ENCODE measurements around the gene ADGRG2.
"Not testable (repeated sequence)": the region's sequence is repeated elsewhere in the genome, so short reads cannot be mapped to it uniquely, and the experiment has no call there.

Gene ADGRG2

DNA sequence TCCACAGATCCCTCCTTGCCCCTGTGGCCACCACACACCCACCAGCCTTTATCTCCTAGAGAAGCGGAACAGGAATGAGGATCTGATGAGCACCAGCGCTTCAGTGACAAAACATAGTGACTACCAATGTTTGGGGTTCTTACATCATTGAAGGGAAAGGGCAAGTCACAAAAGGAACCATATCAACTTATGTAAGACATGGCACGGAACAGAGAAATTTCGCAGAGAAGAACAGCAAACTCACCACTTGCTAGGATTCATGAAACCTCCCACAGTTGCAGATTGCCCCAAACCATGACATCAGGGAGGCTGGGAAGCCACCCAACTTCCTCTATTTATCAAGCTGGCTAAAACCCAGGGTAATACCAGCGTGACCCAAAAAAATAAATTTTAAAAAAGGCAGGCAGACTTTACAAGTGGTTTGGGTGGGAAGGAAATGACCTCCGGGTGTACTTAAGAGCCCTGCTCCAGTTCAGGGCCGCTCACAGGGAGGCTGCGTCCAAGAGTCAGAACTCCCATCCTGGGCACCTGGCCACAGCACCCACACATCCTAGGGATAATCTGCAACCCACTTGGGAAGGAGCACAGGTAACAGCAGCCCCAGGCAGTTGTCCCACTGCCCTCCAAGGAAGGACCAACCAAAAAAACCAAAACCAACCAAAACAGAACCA is 36.0 kb downstream of the ADGRG2 start:
- no peak for DNase-seq

DNA sequence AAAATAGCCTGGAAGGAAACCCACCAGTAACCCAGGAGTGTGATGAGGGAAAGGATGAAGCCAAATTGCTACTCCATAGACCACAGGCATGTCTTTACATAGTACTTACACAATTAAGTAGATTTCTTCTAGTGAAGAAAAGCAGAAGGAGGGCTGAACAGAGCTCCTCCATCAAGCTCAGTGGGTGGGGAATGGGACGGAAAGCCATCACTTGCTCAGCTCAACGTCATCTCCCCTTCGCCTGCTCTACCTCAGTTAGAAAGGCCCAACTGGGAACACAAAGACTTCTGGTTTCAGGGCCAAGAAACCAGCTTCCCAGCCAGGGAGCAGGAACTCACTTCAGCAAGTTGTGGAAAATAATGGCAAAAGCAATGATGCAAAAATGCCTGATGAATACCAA is 36.6 kb downstream of the ADGRG2 start:
- no peak for DNase-seq

DNA sequence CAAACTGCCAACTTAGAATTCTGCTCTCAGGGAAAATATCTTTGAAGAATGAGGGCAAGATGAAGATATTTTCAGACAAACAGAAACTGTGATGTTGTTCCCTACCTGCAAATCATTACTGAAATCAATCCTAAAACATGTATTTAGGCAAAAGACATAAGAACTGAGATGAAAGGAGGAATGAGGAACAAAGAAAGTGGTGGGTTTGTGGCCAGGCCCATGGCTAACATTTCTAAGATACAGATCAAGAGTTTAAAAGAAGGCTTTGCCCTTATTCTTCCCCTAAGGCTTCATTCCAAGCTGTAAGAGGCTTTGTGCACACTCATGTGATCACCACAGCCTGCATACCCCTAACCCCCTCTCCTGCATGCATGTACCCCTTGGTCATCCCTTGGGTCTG is 46.5 kb downstream of the ADGRG2 start:
- DNase-seq: no peak

DNA sequence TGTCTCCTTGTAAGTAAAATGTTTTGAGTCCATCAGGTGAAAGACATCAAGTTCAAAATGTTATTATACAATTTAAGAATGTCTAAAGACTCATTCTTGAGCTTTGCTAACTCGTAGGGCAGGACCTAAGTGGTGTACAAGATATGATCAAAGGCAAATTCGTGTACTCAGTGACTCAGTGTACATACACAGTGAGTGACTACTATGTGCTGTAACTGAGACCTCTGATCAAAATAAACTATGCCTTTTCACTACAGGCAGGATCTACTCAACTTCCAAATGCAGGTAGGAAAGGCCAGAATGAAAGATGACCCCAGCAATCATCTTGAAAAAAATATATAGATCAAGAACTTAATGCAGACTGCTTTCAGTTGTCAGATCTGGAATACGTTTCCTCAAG is 49.9 kb downstream of the ADGRG2 start:
- no peak for DNase-seq

DNA sequence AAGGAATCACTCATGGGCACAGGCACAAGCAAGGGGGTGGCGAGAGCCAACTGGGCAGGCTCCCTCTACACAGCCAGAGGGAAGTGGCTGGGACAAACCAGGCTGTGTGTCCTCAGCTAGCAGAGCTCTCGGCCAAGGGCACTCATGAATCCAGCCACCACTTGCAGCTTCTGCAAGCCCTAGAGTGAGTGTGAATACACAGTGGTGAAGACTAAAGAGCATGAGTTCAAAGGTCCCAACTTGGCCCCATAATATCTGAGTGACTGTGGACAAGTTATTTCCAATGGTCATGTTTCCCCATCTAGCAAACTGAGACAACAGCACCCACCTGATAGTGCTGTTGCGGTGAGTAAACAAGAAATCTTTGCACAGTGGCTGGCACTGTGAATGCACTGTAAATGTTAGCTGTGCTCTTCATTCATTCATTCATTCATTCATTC is 51.7 kb downstream of the ADGRG2 start:
- DNase-seq: no peak

DNA sequence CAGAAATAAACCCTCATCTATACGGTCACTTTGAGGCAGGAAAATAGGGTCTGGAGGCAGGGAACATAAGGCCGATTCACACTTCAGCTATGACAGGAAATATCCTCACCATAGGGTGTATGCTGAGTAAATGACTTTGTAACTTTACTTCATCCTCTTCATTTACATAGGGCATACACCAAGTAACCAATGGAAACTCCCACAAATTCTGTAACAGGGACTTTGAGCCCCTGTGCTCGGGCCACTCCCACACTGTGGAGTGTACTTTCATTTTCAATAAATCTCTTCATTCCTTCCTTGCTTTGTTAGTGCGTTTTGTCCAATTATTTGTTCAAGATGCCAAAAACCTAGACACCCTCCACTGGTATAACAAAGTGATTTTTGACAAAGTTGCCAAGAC is 55.3 kb downstream of the ADGRG2 start:
- not testable (repeated sequence) for DNase-seq

DNA sequence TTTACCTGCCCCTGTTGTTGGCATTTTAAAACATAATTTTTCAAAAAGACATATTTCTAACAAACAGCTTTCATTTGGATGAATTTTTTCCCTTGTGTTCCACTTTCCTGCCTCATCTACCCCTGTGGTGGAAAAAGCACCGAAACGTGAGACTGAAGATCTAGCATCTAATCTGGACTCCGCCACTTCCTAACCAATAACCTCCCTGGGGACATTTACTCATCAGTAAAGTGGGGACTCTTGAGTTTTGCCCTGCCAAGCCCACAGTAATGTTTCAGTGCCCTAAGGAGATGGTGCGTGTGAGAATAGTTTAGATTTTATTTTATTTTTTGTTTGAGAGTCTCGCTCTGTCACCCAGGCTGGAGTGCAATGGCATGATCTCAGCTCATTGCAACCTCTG is 56.7 kb downstream of the ADGRG2 start:
- no peak for DNase-seq

DNA sequence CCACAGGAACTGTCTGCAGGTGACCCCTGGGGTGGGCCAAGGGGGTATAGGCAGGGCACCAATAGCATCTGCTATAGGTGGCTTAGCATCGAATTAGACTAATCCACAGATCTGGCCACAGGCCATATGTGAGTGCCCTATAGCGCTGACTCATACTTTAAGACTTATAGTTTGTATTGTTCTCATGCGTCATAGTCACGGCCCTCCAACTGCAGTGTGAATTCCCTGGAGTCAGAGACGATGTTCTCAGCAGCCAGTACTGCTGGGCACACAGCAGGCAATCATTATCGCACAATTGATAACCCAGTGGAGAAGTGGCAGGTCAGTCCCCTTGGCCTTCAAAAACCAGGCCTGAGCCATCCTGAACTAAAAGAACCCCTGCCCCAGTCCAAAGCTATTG is 58.1 kb downstream of the ADGRG2 start:
- no peak for DNase-seq

DNA sequence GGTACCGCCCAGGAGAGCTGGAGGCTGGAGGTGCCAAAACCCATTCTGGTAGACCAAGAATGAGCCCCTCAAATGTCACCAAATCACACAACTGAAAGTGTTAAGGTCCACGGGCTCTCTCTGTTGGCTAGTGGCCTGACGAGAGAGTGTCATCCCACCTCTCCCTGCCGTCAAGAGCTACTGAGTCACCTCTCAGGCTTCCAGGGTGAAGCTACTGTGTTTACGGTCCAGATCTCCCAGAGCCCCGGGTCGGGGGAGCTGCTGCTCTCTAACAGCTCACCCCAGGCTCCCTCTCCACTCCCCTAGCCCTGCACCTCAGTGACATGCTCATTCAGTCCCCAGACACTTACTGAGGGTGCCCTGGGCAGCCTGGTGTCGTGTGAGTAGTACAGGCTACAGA is 59.2 kb downstream of the ADGRG2 start:
- DNase-seq: no peak

DNA sequence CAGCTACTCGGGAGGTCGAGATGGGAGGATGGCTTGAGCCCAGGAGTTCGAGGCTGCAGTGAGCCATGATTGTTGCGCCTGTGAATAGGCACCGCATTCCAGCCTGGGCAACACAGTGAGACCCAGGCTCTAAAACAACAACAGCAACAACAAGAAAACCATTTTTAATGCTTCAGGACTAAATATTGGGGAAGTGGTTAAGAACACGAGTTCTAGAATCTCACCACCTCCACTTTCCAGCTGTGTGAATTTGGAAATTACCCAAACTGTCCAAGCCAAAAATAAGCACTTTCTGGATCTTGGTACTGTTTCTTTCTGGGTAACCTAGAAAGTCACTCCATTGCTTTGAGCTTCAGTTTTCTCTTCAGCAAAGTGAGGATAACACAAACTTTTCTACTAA is 63.2 kb downstream of the ADGRG2 start:
- no peak for DNase-seq

DNA sequence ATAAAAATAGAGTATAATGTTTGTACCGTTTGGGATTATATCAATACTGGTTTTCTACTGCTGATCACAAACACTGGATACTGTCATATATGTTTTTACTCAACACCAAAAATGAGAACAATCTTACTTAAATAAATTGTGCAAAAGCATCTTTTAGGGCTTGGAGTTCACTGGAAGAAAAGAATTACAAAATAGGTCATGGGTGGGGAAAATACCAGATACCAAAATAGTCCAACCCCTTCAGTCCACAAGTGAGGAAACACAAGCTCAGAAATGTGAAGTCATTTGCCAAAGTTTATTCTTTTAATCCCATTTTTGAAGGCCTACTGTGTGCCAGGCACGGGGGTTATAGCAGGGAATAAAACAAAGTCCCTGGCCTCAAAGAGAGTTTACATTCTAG is 64.4 kb downstream of the ADGRG2 start:
- no peak for DNase-seq

DNA sequence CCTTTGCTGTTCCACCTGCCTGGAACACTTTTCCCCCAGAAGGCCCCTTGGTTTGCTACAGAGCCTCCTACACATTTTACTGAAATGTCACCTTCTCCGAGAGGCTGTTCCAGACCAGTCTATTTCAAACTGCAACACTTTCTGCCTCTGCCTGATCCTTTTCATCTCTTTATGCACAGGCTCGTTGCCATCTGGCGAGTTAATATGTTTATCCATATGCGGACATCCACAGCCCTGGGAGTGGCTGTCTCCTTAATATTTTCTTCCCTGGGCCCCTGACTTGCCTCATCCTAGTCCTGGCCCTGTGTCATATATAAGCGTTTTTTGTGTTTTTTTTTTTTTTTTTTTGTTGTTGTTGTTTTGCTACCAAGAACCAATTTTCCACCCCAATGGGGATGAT is 73.2 kb downstream of the ADGRG2 start:
- no peak for DNase-seq

DNA sequence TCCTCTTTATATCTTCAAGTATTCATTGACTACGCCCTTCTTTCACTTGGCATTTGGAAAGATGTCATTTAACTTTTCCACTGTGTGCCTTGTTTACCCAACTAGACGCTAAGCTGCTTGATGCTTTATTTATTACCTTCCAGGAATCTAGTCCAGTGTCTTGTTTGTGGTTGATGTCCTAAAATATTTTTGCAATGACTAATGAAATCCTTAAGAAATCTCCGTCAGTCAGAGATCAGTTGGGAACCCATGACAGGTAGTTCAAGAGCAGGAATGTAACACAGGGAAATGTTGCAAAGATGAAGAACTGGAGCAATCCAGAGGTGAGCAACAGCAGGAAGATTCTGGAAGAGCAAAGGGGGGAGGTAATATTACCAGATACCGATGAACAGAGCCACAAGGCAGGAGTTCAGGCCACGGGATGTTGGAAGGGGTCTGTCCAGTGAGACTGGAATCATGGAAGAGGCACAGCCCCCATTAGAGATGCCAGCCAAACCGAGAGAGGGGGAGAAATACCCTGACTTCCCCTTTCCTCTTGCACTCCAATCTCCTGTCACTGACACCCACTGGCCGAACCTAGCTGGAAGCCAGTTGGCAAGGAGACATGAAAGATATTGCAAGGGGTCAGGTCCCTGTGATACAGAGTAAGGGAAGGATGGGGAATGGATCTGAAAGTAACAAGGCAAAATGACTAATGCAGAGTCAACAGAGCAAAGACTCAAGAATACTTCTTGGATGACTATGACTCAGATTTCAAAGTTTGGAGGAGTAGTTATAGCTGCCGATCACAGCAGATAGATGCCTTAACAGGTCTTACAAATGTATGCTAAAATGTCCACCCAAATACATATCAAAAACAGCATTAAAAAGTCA is 75.7 kb downstream of the ADGRG2 start:
- DNase-seq: no peak

DNA sequence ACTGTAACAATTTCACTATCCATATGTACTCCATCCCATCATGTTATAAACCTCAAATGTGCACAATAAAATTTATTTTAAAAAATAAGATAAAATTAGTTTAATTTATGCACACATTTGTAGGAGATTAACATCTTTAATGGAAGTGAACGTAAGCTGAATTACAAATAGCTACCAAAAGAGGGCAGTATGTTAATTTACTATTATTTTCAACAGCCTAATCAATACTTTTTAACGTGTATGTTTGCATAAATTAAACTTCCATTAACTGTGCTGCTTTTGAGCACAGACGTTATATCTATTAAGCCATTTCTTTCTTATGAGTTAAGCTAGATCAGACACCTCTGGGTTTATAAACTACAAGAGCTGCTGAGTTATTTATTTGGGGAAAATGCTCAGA is 81.9 kb downstream of the ADGRG2 start:
- DNase-seq: no peak

DNA sequence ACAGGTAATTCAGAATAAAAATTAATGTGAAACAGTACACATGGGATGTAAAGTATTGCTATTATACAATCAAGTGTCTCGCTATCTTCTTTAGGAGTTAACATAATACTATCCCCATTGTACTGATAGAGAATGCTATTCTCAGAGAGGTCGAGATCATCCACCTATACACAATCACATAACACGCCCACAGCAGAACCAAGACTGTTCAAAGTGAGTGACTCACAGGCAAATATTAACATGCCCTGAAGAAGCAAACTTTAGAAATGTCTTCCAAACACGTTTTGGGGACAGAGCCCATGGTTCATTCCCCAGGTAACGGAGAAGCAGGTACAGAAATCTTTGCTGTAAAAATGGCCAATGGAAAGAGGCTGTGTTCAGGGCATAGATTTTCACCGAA is 88.2 kb downstream of the ADGRG2 start:
- no peak for DNase-seq

DNA sequence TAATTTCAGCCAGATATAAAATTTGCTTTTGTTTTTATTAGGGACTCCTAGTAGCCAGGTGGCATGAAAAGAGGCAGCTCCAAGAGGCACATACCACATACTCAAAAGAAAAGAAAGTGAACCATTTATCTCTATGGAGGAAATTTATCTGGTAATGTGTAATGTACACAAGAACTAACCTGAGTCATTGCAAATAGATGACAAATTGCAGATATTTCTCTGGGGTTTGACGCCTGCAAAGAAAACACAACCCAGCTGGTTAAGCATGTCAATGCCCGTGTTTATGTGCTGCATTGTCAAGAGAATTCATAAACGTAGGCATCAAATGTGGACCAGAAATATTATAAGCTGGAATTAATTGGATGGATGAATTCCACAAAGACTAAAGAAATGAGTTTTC is 91.5 kb downstream of the ADGRG2 start:
- DNase-seq: no peak

DNA sequence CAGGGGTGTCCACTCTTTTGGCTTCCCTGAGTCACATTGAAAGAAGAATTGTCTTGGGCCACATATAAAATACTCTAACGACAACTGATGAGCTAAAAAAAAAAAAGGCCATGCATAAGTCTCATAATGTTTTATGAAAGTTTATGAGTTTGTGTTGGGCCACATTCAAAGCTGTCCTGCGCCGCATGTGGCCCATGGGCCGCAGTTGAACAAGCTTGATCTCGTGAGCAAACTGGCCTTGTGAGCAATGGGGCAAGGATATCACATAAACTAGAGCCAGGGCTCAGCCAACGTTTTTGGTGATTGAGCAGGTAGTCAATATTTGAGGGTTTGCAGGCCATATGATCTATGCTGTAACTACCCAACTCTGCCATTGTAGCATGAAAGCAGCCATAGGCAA is 93.7 kb downstream of the ADGRG2 start:
- no peak for DNase-seq

DNA sequence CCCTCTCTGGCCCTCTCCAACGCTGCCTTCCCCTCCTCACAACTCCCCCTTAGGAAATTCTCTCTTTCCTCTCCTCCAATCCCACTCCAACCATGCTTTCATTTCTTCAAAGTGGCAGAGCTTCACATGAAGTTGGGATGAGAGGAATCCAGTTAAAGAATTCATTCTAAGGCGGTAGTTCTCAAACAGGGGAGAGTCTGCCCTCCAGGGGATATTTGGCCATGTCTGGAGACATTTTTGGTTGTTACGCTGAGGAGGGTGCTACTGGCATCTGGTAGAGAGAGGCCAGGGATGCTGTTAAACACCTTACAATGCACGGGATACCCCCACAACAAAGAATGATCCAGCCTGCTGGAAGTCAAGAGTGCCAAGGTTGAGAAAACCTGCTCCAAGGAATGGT is 97.9 kb downstream of the ADGRG2 start:
- no peak for DNase-seq

DNA sequence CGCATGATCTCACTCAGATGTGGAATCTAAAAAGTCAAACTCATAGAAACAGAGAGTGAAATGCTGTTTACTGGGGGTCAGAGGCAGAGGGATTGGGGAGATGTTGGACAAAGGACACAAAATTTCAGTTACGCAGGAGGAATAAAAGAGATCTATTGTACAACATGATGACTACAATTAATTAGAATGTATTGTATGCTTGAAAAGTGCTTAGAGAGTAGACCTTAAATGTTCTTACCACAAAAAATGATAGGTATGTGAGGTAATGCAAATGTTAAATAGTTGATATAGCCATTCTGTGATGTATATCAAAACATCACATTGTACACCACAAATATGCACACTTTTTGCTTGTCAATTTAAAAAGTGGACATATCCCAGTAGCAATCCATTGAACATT is 102.3 kb downstream of the ADGRG2 start:
- no peak for DNase-seq

DNA sequence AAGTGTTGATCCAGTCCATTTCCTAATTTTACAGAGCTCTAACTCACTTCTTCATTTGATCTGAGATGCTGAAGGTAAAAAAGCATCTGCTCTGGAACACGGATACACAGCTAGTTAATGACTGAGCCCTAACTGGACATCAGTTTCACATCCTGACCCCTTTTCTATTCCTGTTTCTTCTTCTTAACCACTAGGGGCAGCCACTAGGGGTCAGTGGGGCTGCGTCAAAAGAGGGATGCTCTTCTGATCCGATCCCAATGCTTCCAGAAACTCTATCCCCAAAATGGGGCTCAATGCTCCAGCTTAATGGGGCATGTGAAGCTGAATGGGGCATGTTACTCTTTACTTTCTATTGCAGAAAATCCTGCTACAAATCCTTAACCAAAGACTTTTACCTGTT is 105.0 kb downstream of the ADGRG2 start:
- DNase-seq: no peak

DNA sequence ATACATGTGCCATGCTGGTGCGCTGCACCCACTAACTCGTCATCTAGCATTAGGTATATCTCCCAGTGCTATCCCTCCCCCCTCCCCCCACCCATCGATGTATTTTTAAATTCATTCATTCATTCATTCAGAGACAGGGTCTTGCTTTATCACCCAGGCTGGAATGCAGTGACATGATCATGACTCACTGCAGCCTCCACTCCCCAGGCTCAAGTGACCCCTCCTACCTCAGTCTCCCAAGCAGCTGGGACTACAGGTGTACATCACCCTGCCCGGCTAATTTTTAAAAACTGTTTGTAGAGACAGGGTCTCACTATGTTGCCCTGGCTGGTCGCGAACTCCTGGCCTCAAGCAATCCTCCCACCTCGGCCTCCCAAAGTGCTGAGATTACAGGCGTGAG is 105.7 kb downstream of the ADGRG2 start:
- not testable (repeated sequence) for DNase-seq

DNA sequence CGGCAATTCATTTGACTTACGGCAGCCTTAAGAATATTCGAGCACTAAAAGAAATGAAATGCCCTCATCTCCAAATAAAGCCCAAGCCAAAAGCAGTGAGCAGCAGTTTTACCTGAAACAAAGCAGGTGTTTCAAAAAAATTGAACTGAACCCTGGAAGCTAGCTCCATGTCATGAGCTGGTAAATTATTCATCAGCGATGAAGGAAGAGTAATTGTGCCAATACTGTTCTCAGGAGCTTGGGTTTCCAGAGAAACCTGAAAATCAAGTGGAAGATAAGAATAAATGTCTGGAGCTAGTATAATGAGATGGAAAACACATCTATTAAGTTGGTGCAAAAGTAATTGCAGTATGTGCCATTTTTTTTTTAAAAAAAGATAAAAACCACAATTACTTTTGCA is 114.4 kb downstream of the ADGRG2 start:
- no peak for DNase-seq

DNA sequence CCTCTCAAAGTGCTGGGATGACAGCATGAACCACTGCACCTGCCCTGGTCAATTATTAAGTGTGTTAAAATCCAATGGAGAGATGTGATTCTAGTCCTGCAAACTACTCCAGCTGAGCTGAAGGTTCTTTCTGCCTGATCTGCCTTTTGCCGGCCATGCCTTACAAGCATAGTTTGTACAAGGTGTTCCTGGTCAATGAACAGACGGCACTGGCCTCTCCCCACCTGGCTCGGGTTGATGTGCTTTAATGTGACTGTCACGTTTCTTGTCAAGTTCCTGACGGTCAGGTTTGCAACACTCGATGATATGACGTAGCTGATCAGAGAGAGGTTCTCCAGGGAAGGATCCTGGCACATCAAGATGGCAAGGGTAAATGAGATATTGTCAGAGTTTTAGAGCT is 115.3 kb downstream of the ADGRG2 start:
- DNase-seq: no peak

DNA sequence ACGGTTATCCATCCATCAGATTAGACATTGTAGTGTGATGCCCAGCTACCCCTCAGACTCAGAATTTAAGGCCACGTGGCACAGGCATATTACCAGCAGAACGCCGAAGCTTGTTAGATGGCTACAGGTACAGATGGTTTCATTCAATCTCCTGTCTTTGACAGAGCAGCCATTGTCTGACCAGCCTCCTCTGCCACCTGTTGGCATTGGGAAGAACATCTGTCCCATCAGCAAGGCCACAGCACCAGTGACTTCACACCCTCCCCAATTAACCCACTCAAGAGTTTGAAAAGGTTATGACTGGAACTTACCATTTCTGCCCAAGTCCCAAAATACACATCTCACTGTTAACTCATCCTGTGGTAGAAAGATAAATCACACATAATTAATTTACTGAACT is 116.4 kb downstream of the ADGRG2 start:
- DNase-seq: no peak

DNA sequence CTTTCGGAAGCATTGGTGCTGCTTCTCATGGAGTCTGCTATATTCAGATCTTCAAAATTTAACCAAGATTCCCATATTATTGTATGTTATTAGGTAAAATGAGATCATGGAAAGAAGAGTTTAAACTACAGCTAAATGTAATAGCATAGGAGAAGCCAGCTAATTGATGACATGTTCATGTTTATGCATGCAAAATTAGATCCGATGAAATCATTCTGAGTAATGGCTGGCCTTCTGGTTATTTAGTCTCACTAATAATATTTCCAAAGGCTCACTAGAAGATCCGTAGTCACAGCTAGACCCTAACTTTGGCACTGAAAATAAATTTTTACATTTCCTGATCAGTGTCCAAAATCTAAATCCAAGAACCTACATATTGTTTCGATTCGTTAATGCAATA is 118.5 kb downstream of the ADGRG2 start:
- no peak for DNase-seq
